Suppressor macrophage treated with lipopolysaccharide for 1 hour (primary cell): ENCODE results near the gene KIF3B.
"Not testable (repeated sequence)": the region's sequence is repeated elsewhere in the genome, so short reads cannot be mapped to it uniquely, and the experiment has no call there.

Source experiments
- DNase-seq, 3 donors: peaks; one replicate each; pipeline ENCODE4 v3.0.0-alpha.2; 2020 to 2022

The KIF3B gene

GRCh38 chr20:32277361-32278198, at the start of gene KIF3B:
TSS of gene KIF3B (plus strand) at chr20:32277651. CDS start at chr20:32309778, 32,127 bp downstream.
- DNase-seq = peak; percentile 88 to 93 (median 92)

DNA sequence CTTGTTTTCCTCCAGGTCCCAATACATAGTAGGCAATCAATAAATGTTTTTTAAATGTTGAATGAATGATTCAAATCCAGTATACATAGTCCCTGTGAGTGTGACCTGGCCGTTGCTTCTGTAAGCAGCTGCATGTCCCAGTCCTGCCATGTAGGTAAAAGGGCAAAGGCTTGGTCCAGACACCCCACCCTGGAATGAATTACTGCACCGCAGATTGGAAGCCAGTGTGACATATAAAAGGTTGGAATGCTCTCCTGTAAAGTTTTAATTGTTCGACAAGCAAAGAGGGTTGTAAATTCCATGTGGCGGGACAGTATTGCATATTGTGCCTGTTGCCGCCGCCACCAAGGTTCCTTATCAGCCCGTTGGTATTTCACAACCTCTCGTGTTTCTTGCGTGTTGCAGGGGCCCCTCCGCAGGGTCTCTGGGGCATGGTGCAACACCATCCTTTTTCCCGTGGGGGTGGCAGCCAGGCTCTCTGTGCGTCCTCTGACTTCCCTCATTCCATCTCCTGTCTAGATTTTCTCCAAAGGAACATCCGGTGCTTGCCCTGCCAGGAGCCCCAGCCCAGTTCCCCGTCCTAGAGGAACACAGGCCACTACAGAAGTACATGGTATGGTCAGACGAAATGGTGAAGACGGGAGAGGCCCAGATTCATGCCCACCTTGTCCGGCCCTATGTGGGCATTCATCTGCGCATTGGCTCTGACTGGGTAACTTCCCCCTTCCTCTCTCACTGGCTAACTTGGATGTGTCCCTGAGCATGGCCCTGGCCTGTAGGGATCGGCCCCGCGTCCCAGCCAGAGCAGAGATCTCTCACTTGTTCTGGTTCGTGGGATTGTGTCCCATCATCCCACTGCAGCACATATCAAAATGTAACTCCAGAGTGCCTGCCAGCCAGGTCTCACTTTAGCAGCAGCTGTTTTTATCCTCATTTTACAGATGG, 49.4 kb upstream of the KIF3B start:
- peak in 2 of 3 donors; percentile 25 to 31 for DNase-seq

- no peak for DNase-seq
These were observed 48.2 kb upstream of the KIF3B start for GRCh38 chr20:32229251-32229747.

DNA sequence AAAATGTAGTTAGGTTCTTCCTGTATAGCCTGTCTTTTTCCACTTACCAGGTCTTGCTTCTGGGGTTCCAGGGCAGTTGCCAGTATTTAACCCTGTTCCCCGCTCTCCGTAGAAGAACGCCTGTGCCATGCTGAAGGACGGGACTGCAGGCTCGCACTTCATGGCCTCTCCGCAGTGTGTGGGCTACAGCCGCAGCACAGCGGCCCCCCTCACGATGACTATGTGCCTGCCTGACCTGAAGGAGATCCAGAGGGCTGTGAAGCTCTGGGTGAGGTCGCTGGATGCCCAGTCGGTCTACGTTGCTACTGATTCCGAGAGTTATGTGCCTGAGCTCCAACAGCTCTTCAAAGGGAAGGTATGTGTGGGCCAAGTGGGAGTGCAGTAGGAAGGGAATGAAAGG, 46.7 kb upstream of the KIF3B start:
- no peak for DNase-seq

DNA sequence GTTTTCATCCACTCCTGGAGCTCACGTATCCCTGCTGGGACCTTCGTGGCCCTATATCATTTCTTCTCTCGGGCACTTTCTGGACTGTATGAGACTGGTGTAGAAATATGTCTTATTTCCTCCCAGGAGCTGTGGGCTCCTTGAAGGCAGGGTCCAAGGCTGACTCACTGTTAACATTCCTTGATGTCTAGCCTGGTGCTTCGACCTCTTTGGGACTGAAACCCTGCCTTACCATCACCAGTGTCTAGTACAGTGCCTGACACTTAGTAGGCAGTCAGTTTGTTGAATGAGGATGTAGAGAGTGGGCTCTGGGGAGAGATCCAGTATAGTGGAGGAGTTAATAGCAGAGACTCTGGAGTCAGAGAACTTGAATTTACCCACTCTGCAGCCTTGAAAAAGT, 46.2 kb upstream of the KIF3B start:
- no peak for DNase-seq

DNA sequence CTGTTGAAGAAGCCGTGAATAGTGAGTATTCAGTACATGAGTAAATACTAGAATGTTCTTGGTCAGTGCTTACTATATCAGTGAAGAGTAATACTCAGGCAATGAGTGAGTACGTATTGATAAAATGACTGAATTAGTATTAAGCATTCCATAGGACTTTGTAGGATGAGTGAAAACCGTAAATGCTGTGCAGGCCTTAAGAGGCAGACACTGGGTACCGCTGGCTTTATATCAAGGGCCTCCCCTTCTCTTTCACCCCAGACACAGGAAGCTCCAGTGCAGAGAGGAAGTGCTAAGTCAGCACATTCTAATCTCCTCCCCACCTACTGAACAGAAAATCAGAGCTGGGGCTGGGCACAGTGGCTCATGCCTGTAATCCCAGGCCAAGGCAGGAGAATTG, 45.6 kb upstream of the KIF3B start:
- DNase-seq = peak; percentile 29 to 47 (median 46)

DNA sequence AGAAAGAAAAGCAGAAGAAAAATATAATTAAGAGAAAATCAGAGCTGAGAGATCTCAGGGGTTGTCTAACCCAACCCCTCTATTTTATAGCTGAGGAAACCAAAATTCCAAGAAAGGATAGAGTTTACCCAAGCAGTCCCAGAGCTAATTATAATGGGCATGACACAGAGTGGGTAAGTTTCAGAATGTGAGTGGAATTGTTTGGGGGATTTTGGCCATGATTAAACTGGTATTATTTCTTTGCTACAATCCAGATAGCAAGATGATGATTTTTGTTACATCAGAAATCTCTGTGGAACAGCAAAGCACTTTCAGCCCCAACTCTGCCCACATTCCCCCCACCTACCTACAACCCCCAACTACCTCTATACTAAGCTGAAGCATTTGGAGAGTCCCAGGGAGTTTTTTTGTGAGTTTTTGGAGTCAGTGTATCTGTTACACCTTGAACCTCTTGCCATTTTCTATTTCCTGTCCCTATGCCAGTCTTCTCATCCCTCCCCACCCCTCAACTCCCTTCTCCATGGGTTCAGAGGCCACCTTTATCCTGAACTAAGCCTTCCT, 45.0 kb upstream of the KIF3B start:
- DNase-seq = peak; percentile 20 to 55 (median 54)

DNA sequence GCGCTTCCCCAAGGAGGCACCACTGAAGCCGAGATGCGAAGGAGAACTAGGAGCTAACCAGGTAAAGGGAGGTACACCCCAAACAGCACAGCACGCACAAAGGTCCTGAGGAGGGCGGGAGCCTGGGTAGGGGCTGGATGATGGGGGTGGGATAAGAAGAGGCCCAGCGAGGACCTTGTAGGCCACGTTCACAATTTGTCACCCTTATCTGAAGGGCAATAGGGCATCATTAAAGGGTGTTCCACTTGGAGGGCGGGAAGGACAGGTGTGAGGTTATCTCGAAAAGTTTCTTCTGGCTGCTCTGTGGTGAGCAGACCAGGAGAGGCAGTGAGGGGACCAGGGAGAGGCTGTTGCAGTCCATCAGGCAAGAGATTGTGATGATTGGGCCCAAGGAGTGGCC, 44.2 kb upstream of the KIF3B start:
- no peak for DNase-seq

- DNase-seq = no peak
These were observed 43.2 kb upstream of the KIF3B start for GRCh38 chr20:32234135-32234808.

- no peak for DNase-seq
These were observed 42.0 kb upstream of the KIF3B start for GRCh38 chr20:32235331-32236047.

- no peak for DNase-seq
These were observed 41.4 kb upstream of the KIF3B start for GRCh38 chr20:32236048-32236533.

DNA sequence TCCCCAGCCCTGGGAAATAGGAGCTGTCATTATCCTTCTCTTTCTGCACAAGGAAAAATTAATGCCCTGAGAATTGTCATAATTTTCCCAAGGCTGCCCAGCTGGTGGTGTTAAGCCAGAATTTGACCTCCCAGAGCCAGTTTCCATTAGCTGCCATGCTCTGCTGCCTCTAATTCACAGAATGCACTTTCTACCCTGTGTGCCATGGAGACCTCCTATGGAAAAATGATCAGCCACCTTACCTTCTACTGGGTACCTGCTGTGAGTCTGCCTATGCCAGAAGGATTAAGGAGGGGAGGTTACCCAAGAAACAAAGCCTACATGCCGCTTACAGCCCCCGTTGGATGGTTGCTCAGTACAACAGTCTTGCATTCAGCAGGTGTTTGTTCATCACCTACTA, 40.6 kb upstream of the KIF3B start:
- DNase-seq = no peak

- DNase-seq = no peak
These were observed 40.0 kb upstream of the KIF3B start for GRCh38 chr20:32237419-32237818.

DNA sequence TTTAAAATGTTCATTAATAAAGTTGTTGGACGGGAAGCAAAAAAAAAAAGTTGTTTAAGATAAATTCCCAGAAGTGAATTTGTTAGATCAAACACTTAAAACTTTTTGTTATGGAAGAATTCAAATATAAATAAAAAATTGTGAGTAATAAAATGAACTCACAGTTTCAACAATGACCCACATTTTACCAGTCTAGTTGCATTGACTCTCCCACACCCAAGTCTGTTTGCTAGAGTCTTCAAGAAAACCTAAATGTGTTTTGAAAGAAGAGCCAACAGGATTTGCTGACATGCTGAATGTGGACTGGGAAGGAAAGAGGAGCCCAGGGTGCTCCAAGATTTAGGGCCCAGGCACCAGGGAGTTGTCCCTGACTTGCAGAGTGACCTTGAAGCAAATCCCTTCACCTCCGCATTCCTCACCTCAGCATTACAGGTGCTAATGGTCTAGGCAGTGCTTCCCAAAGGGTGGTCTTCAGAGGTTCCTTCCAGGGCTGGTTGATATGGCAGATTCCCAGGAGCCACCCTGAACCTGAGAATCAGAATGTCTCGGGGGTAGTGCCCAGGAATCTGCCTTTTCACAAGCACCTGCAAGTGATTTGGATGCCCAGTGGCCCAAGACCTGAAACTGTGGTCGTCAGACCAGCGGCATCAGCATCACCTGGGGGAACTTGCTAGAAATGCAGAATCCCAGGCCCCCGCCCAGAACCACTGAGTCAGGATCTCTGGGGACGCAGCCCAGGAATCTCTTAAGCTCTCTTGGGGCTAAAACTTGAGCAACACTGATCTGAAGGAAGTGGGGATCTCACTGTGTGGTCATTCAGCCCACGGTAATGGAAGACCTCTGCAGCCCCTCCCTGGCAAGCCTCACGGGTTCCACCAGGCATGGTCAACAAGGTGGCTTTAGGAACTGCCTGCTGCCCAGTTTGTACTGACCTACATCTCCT, 38.7 kb upstream of the KIF3B start:
- no peak for DNase-seq

DNA sequence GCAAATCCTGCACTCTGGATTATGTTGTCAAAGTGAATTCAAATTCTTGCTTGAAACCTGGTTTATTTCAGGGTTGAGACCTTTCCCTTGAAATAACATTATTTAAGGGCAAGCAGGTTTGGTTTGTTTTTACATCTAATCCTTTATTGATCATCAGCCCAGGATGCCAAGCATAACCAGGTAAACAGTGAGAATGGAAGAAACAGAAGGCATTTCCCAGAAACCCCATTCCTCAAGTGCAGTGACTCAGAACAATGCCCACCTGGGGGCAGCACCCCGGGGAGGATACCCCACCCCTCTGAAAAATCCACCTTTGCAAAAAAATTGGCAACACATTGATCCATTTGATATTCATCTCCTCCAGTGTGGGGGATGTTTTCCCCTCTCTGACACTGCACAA, 37.2 kb upstream of the KIF3B start:
- no peak for DNase-seq

DNA sequence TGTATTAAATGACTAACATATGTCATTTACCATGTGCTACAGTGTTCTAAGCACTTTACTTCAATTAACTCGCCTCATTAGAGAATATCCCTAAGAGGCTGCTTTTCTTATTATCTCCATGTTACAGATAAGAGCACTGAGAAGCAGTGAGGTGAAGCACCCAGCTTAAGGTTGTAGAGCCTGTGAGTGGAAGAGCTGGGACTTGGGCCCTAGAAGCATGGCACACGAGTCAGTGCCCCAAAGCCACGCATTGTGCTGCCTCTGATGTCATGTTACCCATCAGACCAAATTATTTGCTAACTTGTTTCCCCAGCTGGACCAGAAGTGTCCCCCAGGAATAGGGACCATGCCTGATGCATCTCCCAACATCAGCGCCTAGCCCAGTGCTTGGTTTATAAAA, 35.6 kb upstream of the KIF3B start:
- no peak for DNase-seq

- DNase-seq = no peak
These were observed 33.2 kb upstream of the KIF3B start for GRCh38 chr20:32244150-32244823.

- no peak for DNase-seq
These were observed 32.5 kb upstream of the KIF3B start for GRCh38 chr20:32244959-32245358.

GRCh38 chr20:32246208-32246607, 31.2 kb upstream of the KIF3B start:
- not testable (repeated sequence) for DNase-seq

DNA sequence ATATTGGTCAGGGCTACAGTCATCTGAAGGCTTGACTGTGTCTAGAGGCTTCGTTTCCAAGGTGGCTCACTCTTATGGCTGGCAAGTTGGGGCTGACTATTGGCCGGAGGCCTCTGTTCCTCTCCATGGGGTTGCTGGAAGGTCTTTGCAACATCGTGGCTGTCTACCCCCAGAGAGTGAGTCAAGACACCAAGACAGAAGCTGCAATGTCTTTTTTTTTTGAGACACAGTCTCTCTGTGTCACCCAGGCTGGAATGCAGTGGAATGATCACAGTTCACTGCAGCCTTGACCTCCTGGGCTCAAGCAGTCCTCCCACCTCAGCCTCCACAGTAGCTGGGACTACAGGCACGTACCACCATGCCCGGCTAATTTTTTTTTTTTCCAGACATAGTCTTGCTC, 29.4 kb upstream of the KIF3B start:
- DNase-seq = peak; percentile 51 to 69 (median 61)
